ENCODE results near the gene SERPINB5. TPM values are rescaled to one million over a fixed set of nuclear protein-coding genes. Genes with fewer than 3 reads are reported as not detected.

The SERPINB5 gene
- total and polyA plus RNA-seq, 2 experiments from 2014 or later: 0.23 to 0.76 TPM

GRCh38 chr18:63520053-63520685 is 43.4 kb downstream of the SERPINB5 start:
- H3K79me2 ChIP-seq: no peaks in the 10 kb centered on the region
- no peaks in the 10 kb centered on the region for H3K4me1 ChIP-seq (ENCODE audit: insufficient read depth)
- no peak overlapping the region for H2AFZ ChIP-seq
- H3K27me3 ChIP-seq: no peaks in the 10 kb centered on the region
- no peak overlapping the region for H3K27ac ChIP-seq
- H3K9me3 ChIP-seq (ENCODE audit: low read depth): no peaks in the 10 kb centered on the region
- H3K9me2 ChIP-seq (replicated peaks; ENCODE audit: insufficient read depth): no peaks in the 10 kb centered on the region
- H3K4me3 ChIP-seq: no peak overlapping the region
- no peak overlapping the region for H3K4me2 ChIP-seq
- TF ChIP-seq CTCF (IDR thresholded peaks at IDR 0.05; ENCODE audit: poor library complexity) (no peak), EZH2 (IDR thresholded peaks at IDR 0.05; ENCODE audit: borderline replicate concordance) (no peak), EZH2phosphoT487 (IDR thresholded peaks at IDR 0.05; ENCODE audit: low read depth, severe bottlenecking, unreplicated experiment) (no peak)
- H4K20me1 ChIP-seq (ENCODE audit: insufficient read depth, poor library complexity, severe bottlenecking): no peaks in the 10 kb centered on the region
- 87% methylated on average over 3 of the region's 3 CpGs for WGBS (ENCODE audit: low lambda C conversion rate, missing lambda C conversion rate)
- H3K36me3 ChIP-seq (replicated peaks; ENCODE audit: insufficient read depth, low read depth): no peaks in the 10 kb centered on the region
- no peak for DNase-seq (ENCODE audit: low spot score)

GRCh38 chr18:63523660-63524059 is 46.9 kb downstream of the SERPINB5 start:
- Histone ChIP-seq H2AFZ (no peak overlapping the region), H3K9me2 (replicated peaks; ENCODE audit: insufficient read depth) (no peaks in the 10 kb centered on the region), H3K4me2 (no peak overlapping the region), H3K36me3 (replicated peaks; ENCODE audit: insufficient read depth, low read depth) (no peaks in the 10 kb centered on the region), H3K27ac (no peak overlapping the region), H3K9me3 (ENCODE audit: low read depth) (no peaks in the 10 kb centered on the region), H4K20me1 (ENCODE audit: insufficient read depth, poor library complexity, severe bottlenecking) (no peaks in the 10 kb centered on the region), H3K4me1 (ENCODE audit: insufficient read depth) (no peaks in the 10 kb centered on the region), H3K4me3 (no peak overlapping the region), H3K27me3 (no peaks in the 10 kb centered on the region), H3K79me2 (no peaks in the 10 kb centered on the region)
- 68% methylated on average over 4 of the region's 4 CpGs for WGBS (ENCODE audit: low lambda C conversion rate, missing lambda C conversion rate)
- no peak for DNase-seq (ENCODE audit: low spot score)
- TF ChIP-seq CTCF (IDR thresholded peaks at IDR 0.05; ENCODE audit: poor library complexity): no peak
- no peak for TF ChIP-seq EZH2phosphoT487 (IDR thresholded peaks at IDR 0.05; ENCODE audit: low read depth, severe bottlenecking, unreplicated experiment)
- TF ChIP-seq EZH2 (IDR thresholded peaks at IDR 0.05; ENCODE audit: borderline replicate concordance): no peak

GRCh38 chr18:63527251-63527650 is 50.5 kb downstream of the SERPINB5 start:
- Histone ChIP-seq H3K4me3 (no peak overlapping the region), H3K9me3 (ENCODE audit: low read depth) (no peaks in the 10 kb centered on the region), H4K20me1 (ENCODE audit: insufficient read depth, poor library complexity, severe bottlenecking) (no peaks in the 10 kb centered on the region), H3K9me2 (replicated peaks; ENCODE audit: insufficient read depth) (no peaks in the 10 kb centered on the region), H3K4me2 (no peak overlapping the region), H3K79me2 (no peaks in the 10 kb centered on the region), H3K36me3 (replicated peaks; ENCODE audit: insufficient read depth, low read depth) (no peaks in the 10 kb centered on the region), H2AFZ (no peak overlapping the region), H3K4me1 (ENCODE audit: insufficient read depth) (no peaks in the 10 kb centered on the region), H3K27me3 (no peaks in the 10 kb centered on the region), H3K27ac (no peak overlapping the region)
- TF ChIP-seq EZH2 (IDR thresholded peaks at IDR 0.05; ENCODE audit: borderline replicate concordance) (no peak), EZH2phosphoT487 (IDR thresholded peaks at IDR 0.05; ENCODE audit: low read depth, severe bottlenecking, unreplicated experiment) (no peak)
- DNase-seq (ENCODE audit: low spot score): no peak

GRCh38 chr18:63528863-63529492 is 52.2 kb downstream of the SERPINB5 start:
- DNase-seq (ENCODE audit: low spot score): no peak
- TF ChIP-seq CTCF (IDR thresholded peaks at IDR 0.05; ENCODE audit: poor library complexity) (no peak), EZH2phosphoT487 (IDR thresholded peaks at IDR 0.05; ENCODE audit: low read depth, severe bottlenecking, unreplicated experiment) (no peak), EZH2 (IDR thresholded peaks at IDR 0.05; ENCODE audit: borderline replicate concordance) (no peak)
- H3K4me1 ChIP-seq (ENCODE audit: insufficient read depth): no peaks in the 10 kb centered on the region
- no peaks in the 10 kb centered on the region for H3K36me3 ChIP-seq (replicated peaks; ENCODE audit: insufficient read depth, low read depth)
- no peaks in the 10 kb centered on the region for H3K9me3 ChIP-seq (ENCODE audit: low read depth)
- no peak overlapping the region for H2AFZ ChIP-seq
- no peaks in the 10 kb centered on the region for H4K20me1 ChIP-seq (ENCODE audit: insufficient read depth, poor library complexity, severe bottlenecking)
- no peaks in the 10 kb centered on the region for H3K9me2 ChIP-seq (replicated peaks; ENCODE audit: insufficient read depth)
- 80% methylated on average over 5 of the region's 5 CpGs for WGBS (ENCODE audit: low lambda C conversion rate, missing lambda C conversion rate)
- no peaks in the 10 kb centered on the region for H3K79me2 ChIP-seq
- no peak overlapping the region for H3K4me3 ChIP-seq
- no peak overlapping the region for H3K4me2 ChIP-seq
- no peak overlapping the region for H3K27ac ChIP-seq
- no peaks in the 10 kb centered on the region for H3K27me3 ChIP-seq
